HEK293 (cell line): ENCODE data around the gene CST1.

ENCODE experiments used
- ZNF362 ChIP-seq: fragments of 450-650 bp; formaldehyde crosslinking; IDR thresholded peaks from 2 replicates; pipeline ENCODE4 v1.5.1; 2016; ENCODE audit warnings: missing biosample characterization, missing genetic modification characterization
- ZNF600 ChIP-seq: fragments of 450-650 bp; formaldehyde crosslinking; IDR thresholded peaks from 2 replicates; pipeline ENCODE4 v1.5.1; 2016; ENCODE audit warnings: missing biosample characterization, missing genetic modification characterization
- TF ChIP-seq, protein P1 (sequence below): fragments of 450-650 bp; formaldehyde crosslinking; IDR thresholded peaks from 2 replicates; pipeline ENCODE4 v1.5.1; 2016; ENCODE audit warnings: missing biosample characterization, missing genetic modification characterization
- TF ChIP-seq, protein P2 (sequence below): fragments of 450-650 bp; formaldehyde crosslinking; IDR thresholded peaks from 2 replicates; pipeline ENCODE4 v1.5.1; 2016; ENCODE audit warnings: missing biosample characterization, missing genetic modification characterization, borderline replicate concordance

DNA sequence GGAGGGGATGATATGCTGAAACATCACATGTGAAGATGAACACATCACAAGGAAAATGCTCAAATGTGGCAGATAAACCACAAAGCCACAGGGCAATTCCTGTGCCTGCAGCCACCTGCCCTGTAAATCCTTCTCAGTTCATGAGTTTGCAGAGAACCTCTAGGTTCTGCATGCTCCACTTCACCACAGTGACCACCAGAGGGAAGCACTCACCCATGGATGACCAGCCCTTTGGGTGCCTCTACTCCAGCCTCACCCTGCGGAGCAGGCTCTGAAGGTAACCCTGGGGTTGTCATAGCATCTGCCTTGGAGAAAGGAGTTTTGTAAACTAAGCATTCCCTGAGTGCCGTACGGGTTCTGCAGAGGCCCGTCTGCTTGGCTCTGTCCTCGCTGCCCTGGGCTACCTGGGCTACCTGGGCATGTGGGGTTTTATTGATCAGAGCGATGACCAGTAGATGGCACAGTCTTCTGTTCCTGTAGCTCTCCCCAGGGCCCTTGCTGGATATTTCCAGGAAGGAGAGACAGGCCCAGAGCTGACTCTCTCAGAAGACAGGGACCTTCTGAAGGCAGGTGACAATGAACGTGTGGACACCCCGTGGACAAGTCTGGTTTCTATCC lies 31.7 kb upstream of the CST1 start:
- TF ChIP-seq, protein P1, sequence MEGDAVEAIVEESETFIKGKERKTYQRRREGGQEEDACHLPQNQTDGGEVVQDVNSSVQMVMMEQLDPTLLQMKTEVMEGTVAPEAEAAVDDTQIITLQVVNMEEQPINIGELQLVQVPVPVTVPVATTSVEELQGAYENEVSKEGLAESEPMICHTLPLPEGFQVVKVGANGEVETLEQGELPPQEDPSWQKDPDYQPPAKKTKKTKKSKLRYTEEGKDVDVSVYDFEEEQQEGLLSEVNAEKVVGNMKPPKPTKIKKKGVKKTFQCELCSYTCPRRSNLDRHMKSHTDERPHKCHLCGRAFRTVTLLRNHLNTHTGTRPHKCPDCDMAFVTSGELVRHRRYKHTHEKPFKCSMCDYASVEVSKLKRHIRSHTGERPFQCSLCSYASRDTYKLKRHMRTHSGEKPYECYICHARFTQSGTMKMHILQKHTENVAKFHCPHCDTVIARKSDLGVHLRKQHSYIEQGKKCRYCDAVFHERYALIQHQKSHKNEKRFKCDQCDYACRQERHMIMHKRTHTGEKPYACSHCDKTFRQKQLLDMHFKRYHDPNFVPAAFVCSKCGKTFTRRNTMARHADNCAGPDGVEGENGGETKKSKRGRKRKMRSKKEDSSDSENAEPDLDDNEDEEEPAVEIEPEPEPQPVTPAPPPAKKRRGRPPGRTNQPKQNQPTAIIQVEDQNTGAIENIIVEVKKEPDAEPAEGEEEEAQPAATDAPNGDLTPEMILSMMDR (tag by site-specific recombination), result no peak
- TF ChIP-seq ZNF362 (tag by site-specific recombination) (no peak), ZNF600 (tag by site-specific recombination) (no peak)
- TF ChIP-seq, protein P2, sequence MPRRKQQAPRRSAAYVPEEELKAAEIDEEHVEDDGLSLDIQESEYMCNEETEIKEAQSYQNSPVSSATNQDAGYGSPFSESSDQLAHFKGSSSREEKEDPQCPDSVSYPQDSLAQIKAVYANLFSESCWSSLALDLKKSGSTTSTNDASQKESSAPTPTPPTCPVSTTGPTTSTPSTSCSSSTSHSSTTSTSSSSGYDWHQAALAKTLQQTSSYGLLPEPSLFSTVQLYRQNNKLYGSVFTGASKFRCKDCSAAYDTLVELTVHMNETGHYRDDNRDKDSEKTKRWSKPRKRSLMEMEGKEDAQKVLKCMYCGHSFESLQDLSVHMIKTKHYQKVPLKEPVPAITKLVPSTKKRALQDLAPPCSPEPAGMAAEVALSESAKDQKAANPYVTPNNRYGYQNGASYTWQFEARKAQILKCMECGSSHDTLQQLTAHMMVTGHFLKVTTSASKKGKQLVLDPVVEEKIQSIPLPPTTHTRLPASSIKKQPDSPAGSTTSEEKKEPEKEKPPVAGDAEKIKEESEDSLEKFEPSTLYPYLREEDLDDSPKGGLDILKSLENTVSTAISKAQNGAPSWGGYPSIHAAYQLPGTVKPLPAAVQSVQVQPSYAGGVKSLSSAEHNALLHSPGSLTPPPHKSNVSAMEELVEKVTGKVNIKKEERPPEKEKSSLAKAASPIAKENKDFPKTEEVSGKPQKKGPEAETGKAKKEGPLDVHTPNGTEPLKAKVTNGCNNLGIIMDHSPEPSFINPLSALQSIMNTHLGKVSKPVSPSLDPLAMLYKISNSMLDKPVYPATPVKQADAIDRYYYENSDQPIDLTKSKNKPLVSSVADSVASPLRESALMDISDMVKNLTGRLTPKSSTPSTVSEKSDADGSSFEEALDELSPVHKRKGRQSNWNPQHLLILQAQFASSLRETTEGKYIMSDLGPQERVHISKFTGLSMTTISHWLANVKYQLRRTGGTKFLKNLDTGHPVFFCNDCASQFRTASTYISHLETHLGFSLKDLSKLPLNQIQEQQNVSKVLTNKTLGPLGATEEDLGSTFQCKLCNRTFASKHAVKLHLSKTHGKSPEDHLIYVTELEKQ (tag by site-specific recombination), result no peak
